ENCODE data around the gene WFDC12. TPM values are rescaled to one million over a fixed set of nuclear protein-coding genes. Genes with fewer than 3 reads are reported as not detected.

The WFDC12 gene
- total RNA-seq, 1 donor from 2014 or later, result not detected

GRCh38 chr20:45094864-45095574 is 29.2 kb downstream of the WFDC12 start:
- Histone ChIP-seq H3K9ac (ENCODE audit: low read depth in 1 of 3, low read length in 3 of 3) (no peak overlapping the region), H3K27me3 (ENCODE audit: control insufficient read depth in 3 of 3, insufficient read depth in 3 of 3, low read length in 3 of 3) (peaks cover 40 to 46% (median 42%) of the 10 kb centered on the region in 3 donors), H3K36me3 (ENCODE audit: control insufficient read depth in 3 of 3, insufficient read depth in 3 of 3, low read length in 3 of 3) (no peaks in the 10 kb centered on the region), H3K4me3 (ENCODE audit: low read length in 3 of 3) (no peak overlapping the region), H3K27ac (ENCODE audit: low read depth, low read length) (no peak overlapping the region), H3K9me3 (ENCODE audit: control insufficient read depth in 3 of 3, low read length in 3 of 3) (no peaks in the 10 kb centered on the region), H3K4me1 (ENCODE audit: control insufficient read depth in 3 of 3, insufficient read depth in 3 of 3, low read length in 3 of 3) (peaks cover 3 to 12% (median 4%) of the 10 kb centered on the region in 3 donors)

GRCh38 chr20:45094201-45094600 is 30.1 kb downstream of the WFDC12 start:
- Histone ChIP-seq H3K9ac (ENCODE audit: low read depth in 1 of 3, low read length in 3 of 3) (no peak overlapping the region), H3K4me1 (ENCODE audit: control insufficient read depth in 3 of 3, insufficient read depth in 3 of 3, low read length in 3 of 3) (peaks cover 3 to 12% (median 4%) of the 10 kb centered on the region in 3 donors), H3K9me3 (ENCODE audit: control insufficient read depth in 3 of 3, low read length in 3 of 3) (no peaks in the 10 kb centered on the region), H3K27ac (ENCODE audit: low read depth, low read length) (no peak overlapping the region), H3K4me3 (ENCODE audit: low read length in 3 of 3) (no peak overlapping the region), H3K36me3 (ENCODE audit: control insufficient read depth in 3 of 3, insufficient read depth in 3 of 3, low read length in 3 of 3) (no peaks in the 10 kb centered on the region), H3K27me3 (ENCODE audit: control insufficient read depth in 3 of 3, insufficient read depth in 3 of 3, low read length in 3 of 3) (peaks cover 33 to 38% (median 33%) of the 10 kb centered on the region in 3 donors)

DNA sequence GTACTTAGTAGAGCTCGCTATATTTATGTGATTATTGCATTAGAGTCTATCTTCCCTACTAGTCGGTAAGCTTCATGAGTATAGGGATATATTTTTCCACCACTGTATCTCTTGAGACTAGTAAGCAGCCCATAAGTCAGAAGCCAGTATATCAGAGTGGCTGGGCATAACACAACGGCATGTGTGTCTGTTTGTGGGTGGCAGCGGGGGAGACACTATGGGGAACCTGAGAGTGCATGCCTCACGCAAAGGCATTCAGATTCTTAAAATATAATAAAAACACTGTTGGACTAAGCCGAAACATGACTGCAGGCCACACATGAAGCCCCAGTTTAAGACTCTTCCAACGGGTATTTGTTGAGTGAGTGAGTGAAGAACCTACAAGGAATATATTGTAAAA is 31.4 kb downstream of the WFDC12 start:
- peaks cover 0 to 6% (median 0%) of the 10 kb centered on the region in 3 donors for H3K4me1 ChIP-seq (ENCODE audit: control insufficient read depth in 3 of 3, insufficient read depth in 3 of 3, low read length in 3 of 3)
- H3K9me3 ChIP-seq (ENCODE audit: control insufficient read depth in 3 of 3, low read length in 3 of 3), result no peaks in the 10 kb centered on the region
- no peak overlapping the region for H3K9ac ChIP-seq (ENCODE audit: low read depth in 1 of 3, low read length in 3 of 3)
- no peak overlapping the region for H3K27ac ChIP-seq (ENCODE audit: low read depth, low read length)
- peaks cover 20 to 25% (median 20%) of the 10 kb centered on the region in 3 donors for H3K27me3 ChIP-seq (ENCODE audit: control insufficient read depth in 3 of 3, insufficient read depth in 3 of 3, low read length in 3 of 3)
- no peaks in the 10 kb centered on the region for H3K36me3 ChIP-seq (ENCODE audit: control insufficient read depth in 3 of 3, insufficient read depth in 3 of 3, low read length in 3 of 3)
- no peak overlapping the region for H3K4me3 ChIP-seq (ENCODE audit: low read length in 3 of 3)

DNA sequence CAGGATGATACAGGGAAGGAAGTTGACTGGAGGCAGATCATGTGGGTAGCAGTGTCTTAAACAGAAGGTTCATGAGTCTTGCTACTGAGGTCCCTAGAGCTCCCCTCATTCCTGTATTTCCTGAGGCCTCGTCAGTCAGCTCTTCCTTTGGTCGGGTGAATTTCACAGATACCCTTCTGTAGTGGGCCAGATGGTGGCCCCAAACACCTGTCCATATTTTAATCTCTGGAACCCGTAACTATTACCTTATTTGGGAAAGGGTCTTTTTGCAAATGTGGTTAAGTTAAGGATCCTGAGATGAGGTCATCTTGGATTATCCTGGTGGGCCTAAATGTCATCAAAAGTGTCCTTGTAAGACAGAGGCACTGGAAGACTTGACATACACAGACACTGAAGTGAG is 32.9 kb downstream of the WFDC12 start:
- Histone ChIP-seq H3K4me3 (ENCODE audit: low read length in 3 of 3) (no peak overlapping the region), H3K36me3 (ENCODE audit: control insufficient read depth in 3 of 3, insufficient read depth in 3 of 3, low read length in 3 of 3) (no peaks in the 10 kb centered on the region), H3K9me3 (ENCODE audit: control insufficient read depth in 3 of 3, low read length in 3 of 3) (no peaks in the 10 kb centered on the region), H3K27ac (ENCODE audit: low read depth, low read length) (no peak overlapping the region), H3K4me1 (ENCODE audit: control insufficient read depth in 3 of 3, insufficient read depth in 3 of 3, low read length in 3 of 3) (peaks cover 0 to 2% (median 0%) of the 10 kb centered on the region in 3 donors), H3K9ac (ENCODE audit: low read depth in 1 of 3, low read length in 3 of 3) (no peak overlapping the region), H3K27me3 (ENCODE audit: control insufficient read depth in 3 of 3, insufficient read depth in 3 of 3, low read length in 3 of 3) (peaks cover 5 to 10% (median 6%) of the 10 kb centered on the region in 3 donors)

DNA sequence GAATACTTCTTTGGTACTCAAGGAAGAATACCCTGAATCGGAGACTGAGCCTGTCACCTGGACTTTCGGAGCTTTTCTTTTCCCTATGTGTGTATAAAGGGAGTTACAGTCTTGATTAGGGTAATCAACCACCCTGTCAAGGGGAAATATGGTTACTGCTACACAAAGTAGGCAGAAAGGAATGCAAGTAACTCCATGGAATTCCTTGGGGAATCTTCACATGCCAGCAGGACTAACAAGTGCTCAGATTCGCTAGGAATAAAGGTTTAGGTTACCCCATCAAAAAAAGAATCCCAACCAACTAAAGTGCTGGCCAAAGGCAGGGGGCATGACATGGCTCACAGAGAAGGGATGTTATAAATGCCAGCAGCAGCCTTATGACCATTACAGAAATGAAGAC is 33.8 kb downstream of the WFDC12 start:
- H3K4me3 ChIP-seq (ENCODE audit: low read length in 3 of 3), result no peak overlapping the region
- H3K9ac ChIP-seq (ENCODE audit: low read depth in 1 of 3, low read length in 3 of 3), result no peak overlapping the region
- no peaks in the 10 kb centered on the region for H3K36me3 ChIP-seq (ENCODE audit: control insufficient read depth in 3 of 3, insufficient read depth in 3 of 3, low read length in 3 of 3)
- H3K9me3 ChIP-seq (ENCODE audit: control insufficient read depth in 3 of 3, low read length in 3 of 3), result no peaks in the 10 kb centered on the region
- H3K27ac ChIP-seq (ENCODE audit: low read depth, low read length), result no peak overlapping the region
- peaks cover 0 to 4% (median 0%) of the 10 kb centered on the region in 3 donors for H3K27me3 ChIP-seq (ENCODE audit: control insufficient read depth in 3 of 3, insufficient read depth in 3 of 3, low read length in 3 of 3)
- H3K4me1 ChIP-seq (ENCODE audit: control insufficient read depth in 3 of 3, insufficient read depth in 3 of 3, low read length in 3 of 3), result peaks cover 0 to 2% (median 0%) of the 10 kb centered on the region in 3 donors

- no peaks in the 10 kb centered on the region for H3K9me3 ChIP-seq (ENCODE audit: control insufficient read depth in 3 of 3, low read length in 3 of 3)
- H3K9ac ChIP-seq (ENCODE audit: low read depth in 1 of 3, low read length in 3 of 3), result no peak overlapping the region
- H3K27ac ChIP-seq (ENCODE audit: low read depth, low read length), result no peak overlapping the region
- H3K4me3 ChIP-seq (ENCODE audit: low read length in 3 of 3), result no peak overlapping the region
- H3K36me3 ChIP-seq (ENCODE audit: control insufficient read depth in 3 of 3, insufficient read depth in 3 of 3, low read length in 3 of 3), result no peaks in the 10 kb centered on the region
- H3K4me1 ChIP-seq (ENCODE audit: control insufficient read depth in 3 of 3, insufficient read depth in 3 of 3, low read length in 3 of 3), result peaks cover 0 to 2% (median 0%) of the 10 kb centered on the region in 3 donors
- H3K27me3 ChIP-seq (ENCODE audit: control insufficient read depth in 3 of 3, insufficient read depth in 3 of 3, low read length in 3 of 3), result no peaks in the 10 kb centered on the region
These were observed 36.0 kb downstream of the WFDC12 start for GRCh38 chr20:45088247-45088646.

DNA sequence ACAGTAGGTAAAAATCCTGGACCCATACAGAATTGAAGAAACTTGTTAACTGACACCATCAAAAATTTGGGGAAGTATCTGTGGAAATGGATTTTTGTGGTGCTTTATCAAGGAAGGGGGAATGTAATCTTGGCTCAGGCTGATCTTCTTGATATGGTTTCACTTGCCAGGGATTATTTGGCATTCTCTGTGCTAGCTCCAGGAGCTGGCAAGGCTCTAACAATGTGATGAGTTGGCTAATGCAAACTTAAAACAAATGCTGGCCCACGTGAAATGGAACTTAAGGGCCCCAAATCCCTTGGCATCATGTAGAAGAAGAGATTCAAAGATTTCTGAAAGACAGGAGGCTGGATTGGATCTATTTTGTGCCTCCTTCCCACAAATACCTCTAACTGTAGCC is 36.5 kb downstream of the WFDC12 start:
- Histone ChIP-seq H3K4me1 (ENCODE audit: control insufficient read depth in 3 of 3, insufficient read depth in 3 of 3, low read length in 3 of 3) (peaks cover 0 to 2% (median 0%) of the 10 kb centered on the region in 3 donors), H3K36me3 (ENCODE audit: control insufficient read depth in 3 of 3, insufficient read depth in 3 of 3, low read length in 3 of 3) (no peaks in the 10 kb centered on the region), H3K27me3 (ENCODE audit: control insufficient read depth in 3 of 3, insufficient read depth in 3 of 3, low read length in 3 of 3) (no peaks in the 10 kb centered on the region), H3K9me3 (ENCODE audit: control insufficient read depth in 3 of 3, low read length in 3 of 3) (peaks cover 0 to 2% (median 0%) of the 10 kb centered on the region in 3 donors), H3K27ac (ENCODE audit: low read depth, low read length) (no peak overlapping the region), H3K4me3 (ENCODE audit: low read length in 3 of 3) (no peak overlapping the region), H3K9ac (ENCODE audit: low read depth in 1 of 3, low read length in 3 of 3) (no peak overlapping the region)

- no peak overlapping the region for H3K9ac ChIP-seq (ENCODE audit: low read depth in 1 of 3, low read length in 3 of 3)
- peaks cover 0 to 2% (median 0%) of the 10 kb centered on the region in 3 donors for H3K4me1 ChIP-seq (ENCODE audit: control insufficient read depth in 3 of 3, insufficient read depth in 3 of 3, low read length in 3 of 3)
These were observed 37.0 kb downstream of the WFDC12 start for GRCh38 chr20:45087097-45087790.

GRCh38 chr20:45085867-45086266 is 38.4 kb downstream of the WFDC12 start:
- Histone ChIP-seq H3K4me3 (ENCODE audit: low read length in 3 of 3) (no peak overlapping the region), H3K27me3 (ENCODE audit: control insufficient read depth in 3 of 3, insufficient read depth in 3 of 3, low read length in 3 of 3) (no peaks in the 10 kb centered on the region), H3K4me1 (ENCODE audit: control insufficient read depth in 3 of 3, insufficient read depth in 3 of 3, low read length in 3 of 3) (peaks cover 0 to 2% (median 0%) of the 10 kb centered on the region in 3 donors), H3K9ac (ENCODE audit: low read depth in 1 of 3, low read length in 3 of 3) (no peak overlapping the region), H3K36me3 (ENCODE audit: control insufficient read depth in 3 of 3, insufficient read depth in 3 of 3, low read length in 3 of 3) (peaks cover 0 to 1% (median 0%) of the 10 kb centered on the region in 3 donors), H3K9me3 (ENCODE audit: control insufficient read depth in 3 of 3, low read length in 3 of 3) (peaks cover 0 to 2% (median 0%) of the 10 kb centered on the region in 3 donors), H3K27ac (ENCODE audit: low read depth, low read length) (no peak overlapping the region)

More at GRCh38 chr20:45087097-45087790, 37.0 kb downstream of the WFDC12 start:
- Histone ChIP-seq H3K27ac (ENCODE audit: low read depth, low read length) (no peak overlapping the region), H3K9me3 (ENCODE audit: control insufficient read depth in 3 of 3, low read length in 3 of 3) (peaks cover 0 to 2% (median 0%) of the 10 kb centered on the region in 3 donors), H3K36me3 (ENCODE audit: control insufficient read depth in 3 of 3, insufficient read depth in 3 of 3, low read length in 3 of 3) (no peaks in the 10 kb centered on the region), H3K27me3 (ENCODE audit: control insufficient read depth in 3 of 3, insufficient read depth in 3 of 3, low read length in 3 of 3) (no peaks in the 10 kb centered on the region), H3K4me3 (ENCODE audit: low read length in 3 of 3) (no peak overlapping the region)

DNA sequence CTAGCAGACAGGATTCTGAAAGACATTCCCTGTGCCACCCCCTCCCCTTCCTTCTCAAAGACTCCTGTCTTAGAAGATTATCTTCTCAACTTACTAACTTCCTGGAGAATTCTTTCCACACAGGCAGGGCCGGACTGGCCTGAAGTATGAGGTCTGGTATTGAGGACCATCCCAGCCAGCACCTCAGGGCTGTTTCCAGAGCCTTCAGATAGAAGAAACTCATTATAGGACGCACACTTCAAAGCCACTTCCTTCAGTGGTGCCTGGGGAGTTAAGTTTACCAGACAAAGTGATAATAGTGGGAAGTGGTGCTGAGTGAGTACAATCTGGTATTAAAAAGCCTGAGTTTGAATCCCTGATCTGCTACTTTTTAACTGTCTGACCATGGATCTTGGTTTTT is 39.0 kb downstream of the WFDC12 start:
- Histone ChIP-seq H3K27ac (ENCODE audit: low read depth, low read length) (no peak overlapping the region), H3K9ac (ENCODE audit: low read depth in 1 of 3, low read length in 3 of 3) (no peak overlapping the region), H3K4me1 (ENCODE audit: control insufficient read depth in 3 of 3, insufficient read depth in 3 of 3, low read length in 3 of 3) (peaks cover 0 to 2% (median 0%) of the 10 kb centered on the region in 3 donors), H3K27me3 (ENCODE audit: control insufficient read depth in 3 of 3, insufficient read depth in 3 of 3, low read length in 3 of 3) (no peaks in the 10 kb centered on the region), H3K4me3 (ENCODE audit: low read length in 3 of 3) (no peak overlapping the region), H3K9me3 (ENCODE audit: control insufficient read depth in 3 of 3, low read length in 3 of 3) (peaks cover 0 to 2% (median 0%) of the 10 kb centered on the region in 3 donors), H3K36me3 (ENCODE audit: control insufficient read depth in 3 of 3, insufficient read depth in 3 of 3, low read length in 3 of 3) (peaks cover 0 to 3% (median 3%) of the 10 kb centered on the region in 3 donors)

Data from skeletal muscle tissue (tissue), 4 donors.